Stomach (tissue), 9 donors: ENCODE data around the gene C1QTNF9B. TPM values are rescaled to one million over a fixed set of nuclear protein-coding genes. Genes with fewer than 3 reads are reported as not detected.

Experiments
- DNase-seq, 2 donors: peaks; one replicate each; pipeline versions ENCODE4 v3.0.0 to v3.0.0-alpha.2; 2013 to 2019
- H3K27ac ChIP-seq, 5 donors: fragments of 200-600 bp in 4 of 5; sonication (generic) in 4 of 5; one replicate each; pipeline ENCODE4 v1.5.1; 2013 to 2019; ENCODE audit warnings: mild to moderate bottlenecking in 1 of 5, moderate library complexity in 1 of 5
- H3K27me3 ChIP-seq, 3 donors: fragments of 200-600 bp; sonication (generic); one replicate each; pipeline ENCODE4 v1.5.1; 2017 to 2019; ENCODE audit warnings: mixed run types in 1 of 3
- H3K36me3 ChIP-seq, 4 donors: fragments of 200-600 bp; sonication (generic); 1 replicate in 3 of 4; 2 replicates in 1 of 4; pipeline ENCODE4 v1.5.1; 2016 to 2019
- H3K4me1 ChIP-seq, 4 donors: fragments of 200-600 bp; sonication (generic); one replicate each; pipeline ENCODE4 v1.5.1; 2016 to 2019
- H3K4me3 ChIP-seq, 4 donors: fragments of 200-600 bp; sonication (generic) in 3 of 4; one replicate each; pipeline ENCODE4 v1.5.1; 2016 to 2019; ENCODE audit warnings: mild to moderate bottlenecking in 1 of 4
- H3K9me3 ChIP-seq, 4 donors: fragments of 200-600 bp; sonication (generic); one replicate each; pipeline ENCODE4 v1.5.1; 2016 to 2019
- CTCF ChIP-seq, 7 experiments: fragments of 450-650 bp in 4 of 7; fragments of 200-600 bp in 3 of 7; sonication (generic) in 3 of 7; IDR thresholded peaks; one replicate each; pipeline ENCODE4 v1.5.1; 2016 to 2019; ENCODE audit warnings: antibody characterized with exemption in 7 of 7, control low read depth in 2 of 7, mild to moderate bottlenecking in 1 of 7
- EP300 ChIP-seq: sonication (generic); formaldehyde crosslinking; IDR thresholded peaks from one replicate; pipeline ENCODE4 v1.6.1; 2017; ENCODE audit warnings: antibody characterized with exemption
- POLR2A ChIP-seq, 4 donors: fragments of 450-650 bp; IDR thresholded peaks; one replicate each; pipeline ENCODE4 v1.6.1; 2016; ENCODE audit warnings: antibody characterized with exemption in 4 of 4, control low read depth in 2 of 4, mild to moderate bottlenecking in 1 of 4, moderate library complexity in 1 of 4
- POLR2AphosphoS5 ChIP-seq, 3 donors: sonication (generic); formaldehyde crosslinking; IDR thresholded peaks; one replicate each; pipeline ENCODE4 v1.6.1; 2016; ENCODE audit warnings: antibody characterized with exemption in 3 of 3
- WGBS, 5 donors: extraction: QIAGEN DNeasy Blood & Tissue Kit in 3 of 5; methylation state at CpG; one replicate each; pipeline versions ENCODE4 v1.1.5 to v1.1.7; 2013 to 2018; 5-methylcytosine and 5-hydroxymethylcytosine counted together
- intact Hi-C: fragments of 100-400 bp; cut with DNase I; formaldehyde crosslinking; loops from one replicate; pipeline ENCODE4 v1.15.1; 2023; ENCODE audit warnings: low total_unique reads
- polyA plus RNA-seq, 3 donors: library from polyadenylated mRNA; stranded (reverse); fragments of 200-250 nt; gene quantifications; one replicate each; pipeline ENCODE4 v1.2.3, GENCODE V29; 2013
- total RNA-seq, 5 donors: library from RNA; depleted of rRNA; stranded (reverse); fragments of >200 nt; gene quantifications; one replicate each; pipeline versions ENCODE4 v1.1.0 to v1.2.3, GENCODE V29; 2014 to 2016
- donor health status: healthy with polysubstance abuse.
- donor health status: Bipolar disorder and iron deficiency.
- donor health status: healthy.

C1QTNF9B gene
- total and polyA plus RNA-seq, 8 donors: not detected

DNA sequence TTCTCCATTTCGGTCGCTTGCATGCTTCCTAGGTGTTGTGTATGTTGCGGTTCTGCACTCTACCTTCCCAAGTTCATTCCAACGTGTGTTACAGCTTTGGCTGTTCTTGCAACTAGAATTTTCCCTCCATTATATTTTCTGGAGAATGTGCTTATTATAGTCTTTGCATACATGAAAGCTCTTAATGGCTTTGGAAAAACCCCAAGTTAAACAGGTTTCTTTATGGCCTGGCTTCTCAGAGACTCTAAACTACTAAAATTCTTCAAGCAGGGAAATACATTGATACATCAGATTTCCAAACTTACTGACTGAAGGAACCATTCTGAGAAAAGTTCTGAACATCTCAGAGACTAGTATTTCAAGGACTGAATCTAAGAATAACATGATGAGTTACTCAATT, 20.0 kb downstream of the C1QTNF9B start:
- intact Hi-C loops: loop anchor here (10.0 kb wide), 1 partner anchor 412 kb away; no protein-coding TSS in a partner anchor
- no peaks in the 10 kb centered on the region for H3K9me3 ChIP-seq
- H3K27ac ChIP-seq: no peak overlapping the region
- H3K4me3 ChIP-seq: no peak overlapping the region
- H3K27me3 ChIP-seq: no peaks in the 10 kb centered on the region
- DNase-seq: no peak
- WGBS, 5 donors: 87 to 94% (median 92%) methylated on average over 4 of the region's 4 CpGs
- H3K4me1 ChIP-seq: no peaks in the 10 kb centered on the region
- H3K36me3 ChIP-seq: peaks cover 0 to 41% (median 32%) of the 10 kb centered on the region in 4 donors
- TF ChIP-seq CTCF (IDR thresholded peaks at IDR 0.05) (no peak), POLR2AphosphoS5 (IDR thresholded peaks at IDR 0.05) (no peak), EP300 (no peak), POLR2A (IDR thresholded peaks at IDR 0.05) (no peak)

- intact Hi-C loops: loop anchor here (10.0 kb wide), 1 partner anchor 411 kb away; no protein-coding TSS in a partner anchor
- no peaks in the 10 kb centered on the region for H3K9me3 ChIP-seq
- peaks cover 0 to 3% (median 0%) of the 10 kb centered on the region in 4 donors for H3K4me1 ChIP-seq
- 35 to 64% (median 36%) methylated on average over 2 of the region's 2 CpGs for WGBS, 5 donors
- H3K4me3 ChIP-seq: no peak overlapping the region
- no peaks in the 10 kb centered on the region for H3K27me3 ChIP-seq
- peaks cover 0 to 37% (median 29%) of the 10 kb centered on the region in 4 donors for H3K36me3 ChIP-seq
- no peak overlapping the region for H3K27ac ChIP-seq
- DNase-seq: peak in 1 of 2 donors; percentile 48
- TF ChIP-seq POLR2A (IDR thresholded peaks at IDR 0.05) (no peak), EP300 (no peak), CTCF (IDR thresholded peaks at IDR 0.05) (peak in 2 of 7 experiments; percentile 9 to 27)
These were observed 21.0 kb downstream of the C1QTNF9B start for GRCh38 chr13:23876265-23876664.

GRCh38 chr13:23871616-23872220, 25.6 kb downstream of the C1QTNF9B start:
- H3K4me1 ChIP-seq: peaks cover 0 to 16% (median 0%) of the 10 kb centered on the region in 4 donors
- H3K36me3 ChIP-seq: peaks cover 0 to 14% (median 8%) of the 10 kb centered on the region in 4 donors
- no peaks in the 10 kb centered on the region for H3K9me3 ChIP-seq
- H3K27me3 ChIP-seq: no peaks in the 10 kb centered on the region
- TF ChIP-seq POLR2A (IDR thresholded peaks at IDR 0.05) (no peak), POLR2AphosphoS5 (IDR thresholded peaks at IDR 0.05) (no peak), CTCF (IDR thresholded peaks at IDR 0.05) (peak in 5 of 7 experiments; percentile 24 to 64 (median 42)), EP300 (no peak)
- no peak overlapping the region for H3K4me3 ChIP-seq
- intact Hi-C loops: loop anchor here (10.0 kb wide), 1 partner anchor 407 kb away; no protein-coding TSS in a partner anchor
- peak in 1 of 2 donors; percentile 58 for DNase-seq
- 85 to 97% (median 92%) methylated on average over 2 of the region's 2 CpGs for WGBS, 5 donors
- no peak overlapping the region for H3K27ac ChIP-seq

- 85 to 90% (median 88%) methylated on average over 12 of the region's 12 CpGs for WGBS, 5 donors
- DNase-seq: no peak
- peaks cover 0 to 25% (median 0%) of the 10 kb centered on the region in 4 donors for H3K4me1 ChIP-seq
- H3K9me3 ChIP-seq: no peaks in the 10 kb centered on the region
- H3K27me3 ChIP-seq: no peaks in the 10 kb centered on the region
- peaks cover 0 to 14% (median 8%) of the 10 kb centered on the region in 4 donors for H3K36me3 ChIP-seq
- TF ChIP-seq POLR2A (IDR thresholded peaks at IDR 0.05) (no peak), EP300 (no peak), POLR2AphosphoS5 (IDR thresholded peaks at IDR 0.05) (no peak), CTCF (IDR thresholded peaks at IDR 0.05) (no peak)
- intact Hi-C loops: loop anchor here (10.0 kb wide), 1 partner anchor 406 kb away; no protein-coding TSS in a partner anchor
- no peak overlapping the region for H3K4me3 ChIP-seq
- no peak overlapping the region for H3K27ac ChIP-seq
These were observed 26.8 kb downstream of the C1QTNF9B start for GRCh38 chr13:23870356-23871140.
